WERI-Rb-1 (cell line): ENCODE results near the gene DNAJB6.

ENCODE experiments used
- DNase-seq: peaks from one replicate; pipeline ENCODE4 v3.0.0-alpha.2; 2020
- H3K27ac ChIP-seq: fragments of 250-450 bp; sonication (Bioruptor Pico); 2 replicates; pipeline ENCODE4 v1.5.1; 2020; ENCODE audit warnings: mild to moderate bottlenecking, moderate library complexity
- H3K27me3 ChIP-seq: fragments of 250-450 bp; sonication (Bioruptor Pico); 2 replicates; pipeline ENCODE4 v1.5.1; 2021; ENCODE audit warnings: mild to moderate bottlenecking, low read depth, moderate library complexity; ENCODE audit not compliant: insufficient read depth, severe bottlenecking
- H3K36me3 ChIP-seq: fragments of 250-450 bp; sonication (Bioruptor Pico); 2 replicates; pipeline ENCODE4 v1.5.1; 2020; ENCODE audit warnings: mild to moderate bottlenecking, moderate library complexity
- H3K4me3 ChIP-seq: 2 replicates; pipeline ENCODE4 v1.5.1; 2011; ENCODE audit warnings: low read depth, mild to moderate bottlenecking, control low read depth, low read length
- H3K9me3 ChIP-seq: fragments of 250-450 bp; sonication (Bioruptor Pico); 2 replicates; pipeline ENCODE4 v1.5.1; 2021; ENCODE audit warnings: mild to moderate bottlenecking, moderate library complexity; ENCODE audit not compliant: severe bottlenecking
- TF ChIP-seq, protein P1 (sequence below): IDR thresholded peaks from 2 replicates; pipeline ENCODE4 v1.5.1; 2011; ENCODE audit warnings: low read depth, mild to moderate bottlenecking, control low read depth, inconsistent platforms, low read length

The DNAJB6 gene

DNA sequence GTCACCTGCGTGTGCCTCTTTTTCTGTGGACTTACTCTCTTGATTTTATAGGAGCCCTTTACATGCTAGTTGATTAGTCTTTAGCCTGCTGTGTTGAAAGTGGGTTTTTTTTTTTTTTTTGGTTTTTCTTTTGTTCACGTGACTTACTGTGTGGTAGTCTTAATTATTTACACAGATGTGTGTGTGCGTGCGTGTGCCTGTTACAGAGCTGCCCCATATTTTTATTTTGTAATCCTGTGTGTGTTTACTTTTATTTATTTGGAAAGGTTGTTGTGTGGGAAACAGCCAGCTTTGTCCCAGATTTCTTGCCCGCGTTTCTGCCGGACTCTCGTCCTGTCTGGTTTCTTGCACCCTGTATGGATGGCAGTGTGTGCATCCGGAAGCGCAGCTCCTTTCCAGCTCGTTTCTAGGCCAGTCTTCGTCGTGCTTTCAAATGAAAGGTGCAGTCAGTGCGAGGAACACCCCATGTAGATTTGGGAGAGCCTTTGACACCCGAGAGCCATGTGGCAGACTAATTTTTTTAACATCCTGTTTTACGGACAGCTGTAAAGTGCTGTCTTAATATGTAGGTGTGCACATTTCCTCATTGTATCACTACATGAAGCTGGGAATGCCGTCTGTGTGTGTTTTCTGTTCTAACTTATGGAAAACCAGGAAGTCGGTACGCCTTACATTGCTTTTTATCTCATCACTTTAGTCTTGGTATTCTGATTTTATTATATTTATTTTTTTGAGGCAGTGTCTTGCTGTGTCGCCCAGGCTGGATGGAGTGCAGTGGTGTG is 55.6 kb downstream of the DNAJB6 start:
- H3K9me3 ChIP-seq: no peaks in the 10 kb centered on the region
- H3K27me3 ChIP-seq: no peaks in the 10 kb centered on the region
- TF ChIP-seq, protein P1, sequence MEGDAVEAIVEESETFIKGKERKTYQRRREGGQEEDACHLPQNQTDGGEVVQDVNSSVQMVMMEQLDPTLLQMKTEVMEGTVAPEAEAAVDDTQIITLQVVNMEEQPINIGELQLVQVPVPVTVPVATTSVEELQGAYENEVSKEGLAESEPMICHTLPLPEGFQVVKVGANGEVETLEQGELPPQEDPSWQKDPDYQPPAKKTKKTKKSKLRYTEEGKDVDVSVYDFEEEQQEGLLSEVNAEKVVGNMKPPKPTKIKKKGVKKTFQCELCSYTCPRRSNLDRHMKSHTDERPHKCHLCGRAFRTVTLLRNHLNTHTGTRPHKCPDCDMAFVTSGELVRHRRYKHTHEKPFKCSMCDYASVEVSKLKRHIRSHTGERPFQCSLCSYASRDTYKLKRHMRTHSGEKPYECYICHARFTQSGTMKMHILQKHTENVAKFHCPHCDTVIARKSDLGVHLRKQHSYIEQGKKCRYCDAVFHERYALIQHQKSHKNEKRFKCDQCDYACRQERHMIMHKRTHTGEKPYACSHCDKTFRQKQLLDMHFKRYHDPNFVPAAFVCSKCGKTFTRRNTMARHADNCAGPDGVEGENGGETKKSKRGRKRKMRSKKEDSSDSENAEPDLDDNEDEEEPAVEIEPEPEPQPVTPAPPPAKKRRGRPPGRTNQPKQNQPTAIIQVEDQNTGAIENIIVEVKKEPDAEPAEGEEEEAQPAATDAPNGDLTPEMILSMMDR: no peak
- DNase-seq: no peak
- no peak overlapping the region for H3K27ac ChIP-seq
- peaks cover 18% of the 10 kb centered on the region for H3K36me3 ChIP-seq
- no peak overlapping the region for H3K4me3 ChIP-seq

DNA sequence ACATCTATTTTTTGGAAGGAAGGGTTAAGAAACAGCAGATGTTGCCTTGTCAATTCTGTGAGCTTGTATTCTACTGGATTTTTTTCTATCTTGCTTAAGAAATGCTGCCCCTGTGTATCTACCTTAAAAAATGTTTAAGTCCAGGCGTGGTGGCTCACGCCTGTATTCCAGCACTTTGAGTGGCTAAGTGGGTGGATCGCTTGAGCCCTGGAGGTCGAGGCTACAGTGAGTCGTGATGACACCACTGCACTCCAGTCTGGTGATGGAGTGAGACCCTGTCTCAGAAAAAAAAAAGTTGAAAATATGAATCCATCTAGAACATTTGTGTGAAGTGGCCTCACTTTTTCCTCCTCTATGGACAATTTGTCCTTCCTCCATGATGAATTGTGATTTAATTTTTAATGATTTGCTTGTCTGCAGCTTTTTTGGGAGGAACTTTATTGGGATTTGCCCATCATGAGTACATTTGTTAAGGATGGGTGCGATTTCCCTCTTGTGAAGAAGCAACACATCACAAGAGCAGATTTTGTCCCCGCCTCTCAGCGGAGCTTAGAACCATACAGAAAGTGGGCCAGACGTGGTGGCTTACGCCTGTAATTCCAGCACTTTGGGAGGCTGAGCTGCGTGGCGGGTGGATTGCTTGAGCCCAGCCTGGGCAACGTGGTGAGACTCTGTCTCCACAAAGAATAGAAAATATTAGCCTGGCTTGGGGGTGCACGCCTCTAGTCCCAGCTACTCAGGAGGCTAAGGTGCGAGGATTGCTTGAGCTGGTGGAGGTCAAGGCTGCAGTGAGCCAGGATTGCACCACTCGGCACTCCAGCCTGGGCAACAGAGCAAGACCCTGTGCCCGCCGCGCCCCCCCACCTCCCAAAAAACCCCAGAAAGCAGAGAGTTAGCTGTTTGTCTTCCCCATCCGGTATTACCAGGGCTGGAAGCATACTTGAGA is 57.7 kb downstream of the DNAJB6 start:
- TF ChIP-seq, protein P1: no peak
- Histone ChIP-seq H3K4me3 (no peak overlapping the region), H3K27ac (no peak overlapping the region), H3K27me3 (no peaks in the 10 kb centered on the region), H3K9me3 (no peaks in the 10 kb centered on the region), H3K36me3 (peaks cover 9% of the 10 kb centered on the region)
- DNase-seq: no peak

DNA sequence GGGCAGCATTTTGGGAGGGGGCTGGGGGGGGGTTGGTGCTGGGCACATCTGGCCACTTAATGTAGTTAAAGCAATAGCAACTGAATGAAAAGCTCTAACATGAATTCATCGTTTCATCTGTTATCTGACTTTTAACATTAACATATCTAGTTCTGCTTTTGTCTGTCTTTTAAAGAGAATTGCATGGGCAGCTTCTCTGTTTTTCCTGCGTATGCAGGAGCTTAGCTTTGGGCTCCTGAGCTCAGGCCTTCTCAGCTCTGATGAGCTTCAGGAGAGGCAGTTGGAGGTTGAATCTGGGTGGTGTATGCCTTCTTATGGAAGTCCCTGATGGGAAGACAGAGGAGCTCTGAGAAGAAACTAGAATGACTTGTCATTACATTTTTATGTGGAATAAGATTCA is 58.4 kb downstream of the DNAJB6 start:
- H3K36me3 ChIP-seq: peaks cover 4% of the 10 kb centered on the region
- H3K27me3 ChIP-seq: no peaks in the 10 kb centered on the region
- TF ChIP-seq, protein P1: no peak
- no peak overlapping the region for H3K4me3 ChIP-seq
- DNase-seq: no peak
- H3K27ac ChIP-seq: no peak overlapping the region
- no peaks in the 10 kb centered on the region for H3K9me3 ChIP-seq

DNA sequence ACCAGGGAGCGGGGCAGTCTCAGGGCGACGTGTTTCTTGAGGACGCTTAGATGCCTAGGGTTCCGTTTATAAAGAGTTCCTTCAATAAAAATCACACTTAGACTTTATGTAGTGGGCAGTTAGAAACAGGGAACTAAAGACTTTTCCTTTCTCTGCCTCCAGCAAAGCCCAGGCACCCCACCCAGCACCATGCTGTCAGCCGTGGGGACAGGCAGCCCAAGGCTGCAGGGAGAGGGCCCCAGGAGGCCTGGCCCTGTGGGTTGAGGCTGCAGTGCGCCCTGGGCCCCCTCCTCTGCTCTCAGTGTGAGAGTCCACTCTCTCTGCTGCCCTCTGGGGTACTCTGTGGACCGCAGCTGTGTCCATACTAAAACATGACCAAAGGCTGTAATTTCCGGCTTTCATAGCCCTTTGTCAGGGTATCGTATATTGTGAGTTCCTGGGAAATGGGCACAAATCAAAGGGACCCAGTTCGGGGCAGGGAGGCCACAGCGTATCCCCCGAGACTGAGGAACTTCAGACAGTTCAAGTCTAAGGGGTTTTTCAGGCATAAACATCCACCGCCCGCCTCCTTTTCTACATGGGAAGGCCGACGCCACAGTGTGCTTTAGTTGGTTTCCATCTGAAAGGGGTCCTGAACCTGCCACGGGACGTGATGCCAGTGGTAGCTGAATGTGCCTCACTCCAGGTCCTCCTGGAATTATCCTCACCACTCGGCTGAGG is 59.7 kb downstream of the DNAJB6 start:
- TF ChIP-seq, protein P1: 0 out of 2 replicates have a peak, but pooled peaks have one; percentile 16
- Histone ChIP-seq H3K27me3 (no peaks in the 10 kb centered on the region), H3K36me3 (peaks cover 6% of the 10 kb centered on the region), H3K4me3 (no peak overlapping the region), H3K9me3 (no peaks in the 10 kb centered on the region), H3K27ac (no peak overlapping the region)
- no peak for DNase-seq

DNA sequence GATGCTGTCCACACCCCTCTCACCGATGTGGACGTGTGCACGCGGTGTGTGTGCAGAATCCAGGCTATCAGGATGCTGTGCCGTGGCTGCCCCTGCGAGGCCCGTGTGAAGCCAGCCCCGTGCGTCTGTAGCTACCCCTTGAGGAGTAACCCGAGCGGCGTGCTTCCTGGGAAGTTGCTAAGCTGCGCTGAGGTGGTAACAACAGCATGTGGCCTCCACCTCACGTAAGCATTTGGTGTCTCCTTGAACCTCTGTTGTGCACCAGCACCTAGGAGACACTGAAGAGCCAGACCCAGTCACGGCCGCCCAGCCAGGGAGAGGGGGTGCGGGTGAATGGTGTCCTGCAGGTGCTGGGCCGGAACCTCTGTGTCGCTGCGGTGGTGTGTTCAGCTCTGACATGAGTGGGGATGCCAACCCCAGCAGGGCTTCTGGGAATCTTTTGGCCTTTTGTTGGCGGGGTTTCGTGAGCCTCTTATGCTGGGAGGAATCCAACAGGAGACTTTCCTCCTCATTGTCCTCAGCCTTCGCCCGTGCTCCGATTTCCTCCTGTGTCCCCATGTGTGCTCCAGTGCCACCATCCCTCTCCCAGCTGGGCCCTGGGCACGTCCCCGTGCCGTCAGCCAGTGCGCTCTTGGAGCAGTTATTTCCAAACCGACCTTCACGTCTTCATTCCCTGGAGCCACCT is 60.4 kb downstream of the DNAJB6 start:
- no peak overlapping the region for H3K4me3 ChIP-seq
- TF ChIP-seq, protein P1: no peak
- peaks cover 11% of the 10 kb centered on the region for H3K36me3 ChIP-seq
- no peak for DNase-seq
- no peaks in the 10 kb centered on the region for H3K27me3 ChIP-seq
- H3K27ac ChIP-seq: no peak overlapping the region
- H3K9me3 ChIP-seq: no peaks in the 10 kb centered on the region
